Activated CD4-positive, CD25-positive, alpha-beta regulatory T cell treated with anti-CD3 and anti-CD28 coated beads, Interleukin-2, amount 50 U/mL, for 16 hours (primary cell): ENCODE results near the gene SLC25A11.
A peak's percentile ranks its signal among the peaks of the same experiment; 100 is the strongest.
"Not testable (repeated sequence)": the region's sequence is repeated elsewhere in the genome, so short reads cannot be mapped to it uniquely, and the experiment has no call there.

Experiments
- DNase-seq: peaks from one replicate; pipeline ENCODE4 v3.0.0-alpha.2; 2020; ENCODE audit warnings: low read depth, low spot score

Gene SLC25A11

DNA sequence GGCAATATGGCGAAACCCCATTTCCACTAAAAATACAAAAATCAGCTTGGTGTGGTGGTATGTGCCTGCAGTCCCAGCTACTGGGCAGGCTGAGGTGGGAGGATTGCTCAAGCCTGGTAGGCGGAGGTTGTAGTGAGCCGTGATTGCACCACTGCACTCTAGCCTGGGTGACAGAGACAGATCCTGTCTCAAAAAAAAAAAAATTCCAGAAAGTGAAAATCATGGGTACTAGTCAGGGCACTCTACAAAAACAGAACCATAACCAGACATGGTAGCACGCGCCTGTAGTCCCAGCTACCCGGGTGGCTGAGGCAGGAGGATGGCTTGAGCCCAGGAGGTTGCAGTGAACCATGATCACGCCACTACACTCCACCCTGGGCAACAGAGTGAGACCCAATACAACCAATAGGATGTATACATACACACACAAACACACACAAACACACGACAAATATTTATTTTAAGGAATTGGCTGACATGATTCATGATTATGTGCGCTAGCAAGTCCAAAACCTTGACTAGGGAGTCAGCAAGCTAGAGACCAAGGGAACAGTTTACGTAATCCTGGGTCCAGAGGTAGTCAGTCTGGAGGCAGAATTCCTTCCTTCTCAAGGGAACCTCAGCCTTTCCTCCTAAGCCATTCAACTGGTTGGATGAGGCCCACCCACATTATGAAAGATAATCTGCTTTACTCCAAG is 19.3 kb downstream of the SLC25A11 start:
- DNase-seq, result no peak

DNA sequence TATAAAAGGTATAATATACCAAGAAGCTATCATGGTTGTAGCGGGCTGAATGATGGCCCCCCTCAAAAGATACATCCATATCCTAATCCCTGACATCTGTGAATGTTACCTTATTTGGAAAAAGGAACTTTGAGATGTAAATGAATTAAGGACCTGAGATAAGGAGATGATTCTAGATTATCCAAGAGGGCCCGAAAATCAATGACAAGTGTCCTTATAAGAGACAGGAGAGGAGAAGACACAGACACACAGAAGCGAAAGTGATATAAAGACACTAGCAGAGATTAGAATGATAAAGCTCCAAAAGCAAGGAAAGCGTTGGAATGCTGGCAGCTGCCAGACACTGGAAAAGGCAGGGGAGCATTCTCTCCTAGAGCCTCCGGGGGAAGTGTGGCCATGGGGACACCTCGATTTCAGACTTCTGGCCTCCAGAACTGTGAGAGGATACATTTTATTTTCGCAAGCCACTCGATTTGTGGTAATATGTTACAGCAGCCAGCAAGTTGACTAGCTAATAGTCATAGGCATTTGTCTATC is 20.3 kb downstream of the SLC25A11 start:
- DNase-seq, result no peak

DNA sequence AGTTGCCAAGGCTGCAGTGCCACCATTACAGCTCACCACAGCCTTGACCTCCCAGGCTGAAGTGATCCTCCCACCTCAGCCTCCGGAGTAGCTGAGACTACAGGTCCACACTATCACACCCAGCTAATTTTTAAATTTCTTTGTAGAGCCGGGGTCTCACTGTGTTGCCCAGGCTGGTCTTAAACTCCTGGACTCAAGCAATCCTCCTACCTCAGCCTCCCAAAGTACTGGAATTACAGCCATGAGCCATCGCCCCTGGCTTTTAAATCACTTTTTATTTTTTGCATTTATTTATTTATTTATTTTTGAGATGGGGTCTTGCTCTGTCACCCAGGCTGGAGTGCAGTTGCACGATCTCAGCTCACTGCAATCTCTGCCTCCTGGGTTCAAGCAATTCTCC is 25.3 kb downstream of the SLC25A11 start:
- DNase-seq, result not testable (repeated sequence)

DNA sequence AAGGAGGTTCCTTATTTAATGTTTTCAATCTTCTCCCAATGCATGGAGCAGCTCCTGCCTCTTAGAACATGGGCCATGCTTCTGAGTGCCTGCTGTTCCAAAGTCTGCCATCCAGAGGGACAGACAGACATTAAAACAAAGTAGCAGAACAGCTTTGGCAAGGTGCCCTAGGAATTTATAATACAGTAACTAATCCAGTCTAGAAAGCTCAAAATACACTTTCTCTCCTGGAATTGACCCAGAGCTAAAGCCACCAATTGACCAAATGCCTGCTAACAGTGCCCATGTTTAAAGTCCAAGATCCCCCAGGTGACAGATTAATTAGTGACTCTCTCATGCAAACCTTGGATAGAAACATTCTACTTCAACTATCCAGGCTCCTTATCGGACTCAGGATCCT is 25.9 kb downstream of the SLC25A11 start:
- no peak for DNase-seq

DNA sequence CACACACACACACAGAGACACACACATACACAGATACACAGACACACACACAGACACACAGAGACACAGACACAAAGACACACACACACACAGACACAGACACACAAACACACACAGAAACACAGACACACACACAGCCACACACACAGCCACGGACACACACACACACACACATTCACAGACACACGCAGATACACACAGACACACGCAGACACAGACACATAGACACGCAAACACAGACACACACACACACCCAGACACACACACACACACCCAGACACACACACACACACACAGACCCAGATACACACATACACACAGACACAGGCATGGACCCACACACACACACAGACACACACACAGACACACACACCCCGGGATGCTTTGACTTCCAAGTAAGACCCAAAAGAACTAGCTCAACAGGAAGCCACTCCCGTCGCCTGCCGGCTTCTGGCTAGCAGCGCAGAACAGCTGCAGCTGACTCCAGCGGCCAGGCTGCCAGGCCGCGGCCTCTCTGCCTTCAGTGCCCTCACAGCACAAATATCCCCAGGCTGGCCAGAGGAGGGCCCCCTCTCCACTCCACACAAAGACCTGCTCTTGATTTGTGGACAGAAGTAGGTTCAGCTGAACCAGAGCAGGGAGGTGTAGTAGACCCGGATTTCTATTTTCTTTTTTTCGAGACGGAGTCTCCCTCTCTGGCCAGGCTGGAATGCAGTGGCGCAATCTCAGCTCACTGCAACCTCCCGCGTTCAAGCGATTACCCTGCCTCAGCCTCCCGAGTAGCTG is 30.9 kb downstream of the SLC25A11 start:
- DNase-seq, result peak; percentile 34

DNA sequence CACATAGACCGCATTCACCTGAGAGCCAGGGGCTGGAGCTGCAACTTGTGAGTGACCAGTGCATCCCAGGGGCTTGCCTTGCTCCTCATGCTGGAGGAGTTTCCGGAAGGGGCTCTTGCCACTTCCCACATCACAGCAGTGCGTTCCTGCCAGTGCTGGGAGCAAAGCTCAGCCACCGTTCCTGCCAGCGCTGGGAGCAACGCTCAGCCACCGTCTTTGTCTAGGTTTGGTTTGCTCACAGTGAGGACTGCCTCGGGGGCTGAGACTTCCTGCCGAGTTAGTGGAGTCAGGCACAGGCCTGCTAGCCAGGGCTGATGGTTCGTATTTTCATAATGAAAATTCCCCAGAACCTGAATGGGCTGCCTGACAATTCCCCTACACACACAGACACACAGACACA is 31.5 kb downstream of the SLC25A11 start:
- no peak for DNase-seq

DNA sequence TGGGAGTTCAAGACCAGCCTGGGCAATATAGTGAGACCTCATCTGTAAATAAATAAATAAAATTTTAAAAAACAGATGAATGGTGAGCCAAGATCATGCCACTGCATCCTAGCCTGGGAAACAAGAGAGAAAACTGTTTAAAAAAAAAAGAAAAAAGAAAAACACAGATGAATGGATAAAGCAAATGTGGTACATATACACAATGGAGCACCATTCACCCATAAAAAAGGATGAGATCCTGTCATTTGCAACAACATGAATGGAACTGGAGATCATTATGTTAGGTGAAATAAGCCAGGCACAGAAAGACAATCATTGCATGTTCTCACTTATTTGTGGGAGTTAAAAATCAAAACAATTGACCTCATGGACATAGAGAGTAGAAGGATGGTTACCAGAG is 33.2 kb downstream of the SLC25A11 start:
- not testable (repeated sequence) for DNase-seq

DNA sequence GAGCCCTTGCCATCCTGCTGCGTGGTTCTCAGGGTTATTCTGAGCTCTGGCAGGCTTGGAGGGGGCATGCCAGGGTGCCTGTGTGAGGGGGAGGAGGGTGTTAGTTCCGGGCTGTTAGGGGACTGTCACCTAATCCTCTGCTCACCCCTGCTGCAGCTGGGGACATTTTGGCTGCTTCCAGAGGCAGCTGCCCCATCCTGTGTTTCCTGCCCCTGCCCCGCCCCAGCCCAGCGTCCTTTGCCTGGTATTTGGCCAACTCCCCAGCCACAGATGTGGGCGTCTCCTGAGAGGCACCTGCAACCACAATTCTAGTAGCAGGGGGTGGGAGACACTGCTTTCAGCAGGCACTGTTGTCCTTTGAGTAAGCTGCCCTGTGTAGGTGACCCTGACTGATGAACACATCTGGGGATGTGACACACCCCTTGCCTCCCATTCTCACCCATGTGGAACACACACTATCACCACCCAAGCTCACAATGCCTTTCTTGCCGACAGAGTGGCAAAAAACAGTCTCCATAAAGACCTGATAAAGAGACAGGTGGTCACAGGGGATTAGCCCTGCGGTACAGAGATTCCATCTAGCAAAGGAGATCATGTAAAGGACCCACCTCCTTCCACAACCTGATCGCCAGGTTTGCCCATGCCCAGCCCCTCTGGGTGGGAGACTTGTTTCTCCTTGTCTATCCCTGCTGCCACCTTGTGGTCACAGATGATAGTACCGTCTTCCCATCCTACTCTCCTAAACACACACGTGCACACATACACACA is 36.6 kb downstream of the SLC25A11 start, which contains the start of gene CHRNE:
Gene CHRNE, minus strand, starts transcription at position 48 of the 768 bp plus-strand sequence. Its CDS starts 35 bp downstream, at position 13.
- peak; percentile 56 for DNase-seq

DNA sequence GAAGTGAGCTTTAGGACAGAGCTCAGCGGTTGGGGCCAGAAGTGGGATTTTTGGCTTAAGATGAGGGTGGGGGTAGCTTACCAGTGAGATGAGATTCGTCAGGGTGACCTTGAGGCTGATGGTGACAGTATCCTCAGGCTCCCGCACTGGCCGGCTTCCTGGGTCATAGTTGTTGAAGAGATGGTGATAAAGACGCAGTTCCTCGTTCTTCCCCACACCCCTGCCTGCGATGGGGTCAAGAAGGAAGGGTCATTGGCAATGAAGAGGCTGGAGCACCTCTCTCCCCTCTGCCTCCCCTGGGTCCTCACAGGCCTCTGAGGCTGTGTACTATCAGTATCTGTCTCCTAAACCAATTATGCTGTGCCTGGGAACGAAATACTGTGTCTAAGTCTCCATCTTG is 37.3 kb downstream of the SLC25A11 start:
- DNase-seq, result no peak

DNA sequence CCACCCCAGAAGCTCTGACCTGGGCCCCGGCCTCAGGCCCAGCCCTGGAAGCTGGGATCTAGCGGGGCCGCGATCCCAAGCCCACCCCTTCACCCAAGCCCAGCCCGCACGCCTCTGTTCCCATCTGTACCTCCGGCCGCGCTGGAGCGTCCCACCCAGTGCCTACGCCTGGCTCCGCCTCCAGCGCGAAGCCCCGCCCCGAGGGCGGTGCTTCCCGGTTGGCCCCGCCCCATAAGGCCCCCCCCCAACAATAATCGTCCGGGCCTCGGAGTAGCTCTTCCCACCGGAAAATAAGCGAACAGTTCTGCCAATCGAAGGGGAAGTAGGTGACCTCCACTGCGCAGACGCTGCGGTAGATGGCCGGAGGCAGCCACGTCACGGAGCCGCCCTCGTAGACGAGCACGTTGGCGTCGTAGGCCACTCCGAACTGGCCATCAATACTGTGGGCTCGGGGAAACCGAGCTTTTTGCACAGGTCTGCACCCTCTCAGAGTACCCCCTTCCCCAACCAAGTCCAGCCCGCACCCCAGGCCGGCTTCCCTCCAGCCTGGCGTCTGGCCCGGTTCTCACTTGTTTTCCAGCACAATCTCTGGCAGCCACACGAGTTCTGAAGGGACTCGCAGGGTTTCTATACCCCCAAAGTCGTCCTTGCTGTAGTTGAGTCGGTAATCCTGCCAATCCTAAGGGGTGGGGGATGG is 38.0 kb downstream of the SLC25A11 start:
- DNase-seq, result no peak

DNA sequence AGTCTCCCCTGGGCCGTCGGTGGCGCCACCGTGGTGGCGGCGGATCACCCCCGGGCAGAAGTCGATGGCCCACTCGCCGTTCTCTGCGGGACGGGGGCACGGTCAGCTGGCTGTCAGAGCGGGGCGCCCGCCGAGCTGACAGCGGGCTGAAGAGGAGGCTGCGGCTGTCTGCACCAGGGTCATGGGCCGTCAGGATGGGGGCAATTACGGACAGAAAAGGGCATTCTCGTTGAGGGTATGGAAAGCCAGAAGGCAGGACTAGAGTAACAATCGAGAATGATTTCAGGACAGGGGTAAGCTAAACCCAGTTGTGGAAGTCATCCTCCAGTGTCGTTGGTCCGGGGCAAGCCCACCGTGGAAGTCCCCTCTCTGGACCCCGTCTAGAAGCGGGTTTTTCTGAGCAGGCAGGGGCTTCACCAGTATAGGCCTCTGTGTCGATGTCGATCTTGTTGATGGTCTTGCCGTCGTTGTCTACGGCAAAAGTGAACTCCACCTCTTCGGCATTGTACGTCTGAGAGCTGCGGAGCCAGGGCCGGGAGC is 38.7 kb downstream of the SLC25A11 start:
- no peak for DNase-seq

DNA sequence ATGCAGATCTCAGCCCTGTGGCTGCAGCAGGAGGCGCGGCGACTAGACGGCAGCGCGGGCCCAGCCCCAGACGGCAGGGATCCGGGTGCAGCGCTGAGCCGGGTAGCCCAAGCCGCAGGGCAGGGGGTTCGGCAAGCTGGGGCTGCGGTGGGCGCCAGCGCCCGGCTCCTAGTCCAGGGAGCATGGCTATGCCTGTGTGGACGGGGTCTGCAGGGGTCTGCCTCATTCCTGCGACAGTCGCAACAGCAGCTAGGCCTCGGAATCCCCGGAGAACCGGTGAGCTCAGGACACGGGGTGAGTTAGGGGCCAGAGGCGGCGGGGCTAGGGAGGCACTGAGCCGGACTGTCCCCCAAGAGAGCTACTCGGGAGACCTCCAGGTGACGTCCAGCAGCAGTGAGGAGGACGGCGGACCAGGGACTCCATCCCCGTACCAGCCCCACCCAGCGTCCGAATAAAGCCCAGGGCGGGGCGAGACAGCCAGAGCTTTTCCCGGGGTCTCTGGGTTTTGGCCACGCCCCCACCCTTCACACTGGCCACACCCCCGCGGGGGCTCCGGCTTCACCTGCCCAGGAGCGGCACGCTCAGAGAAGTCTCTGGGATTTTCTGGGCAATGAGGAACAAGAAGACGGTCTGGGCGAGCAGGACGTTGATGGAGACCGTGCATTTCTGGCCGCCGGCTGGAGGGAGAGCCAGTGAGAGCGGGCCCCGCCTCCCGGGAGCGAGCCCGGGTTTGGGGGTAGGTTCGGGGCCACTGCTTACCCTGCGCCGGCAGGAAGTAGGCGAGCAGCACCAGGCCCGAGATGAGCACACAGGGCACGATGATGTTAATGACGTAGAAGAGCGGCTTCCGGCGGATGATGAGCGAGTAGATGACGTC is 39.4 kb downstream of the SLC25A11 start:
- DNase-seq, result peak; percentile 28

DNA sequence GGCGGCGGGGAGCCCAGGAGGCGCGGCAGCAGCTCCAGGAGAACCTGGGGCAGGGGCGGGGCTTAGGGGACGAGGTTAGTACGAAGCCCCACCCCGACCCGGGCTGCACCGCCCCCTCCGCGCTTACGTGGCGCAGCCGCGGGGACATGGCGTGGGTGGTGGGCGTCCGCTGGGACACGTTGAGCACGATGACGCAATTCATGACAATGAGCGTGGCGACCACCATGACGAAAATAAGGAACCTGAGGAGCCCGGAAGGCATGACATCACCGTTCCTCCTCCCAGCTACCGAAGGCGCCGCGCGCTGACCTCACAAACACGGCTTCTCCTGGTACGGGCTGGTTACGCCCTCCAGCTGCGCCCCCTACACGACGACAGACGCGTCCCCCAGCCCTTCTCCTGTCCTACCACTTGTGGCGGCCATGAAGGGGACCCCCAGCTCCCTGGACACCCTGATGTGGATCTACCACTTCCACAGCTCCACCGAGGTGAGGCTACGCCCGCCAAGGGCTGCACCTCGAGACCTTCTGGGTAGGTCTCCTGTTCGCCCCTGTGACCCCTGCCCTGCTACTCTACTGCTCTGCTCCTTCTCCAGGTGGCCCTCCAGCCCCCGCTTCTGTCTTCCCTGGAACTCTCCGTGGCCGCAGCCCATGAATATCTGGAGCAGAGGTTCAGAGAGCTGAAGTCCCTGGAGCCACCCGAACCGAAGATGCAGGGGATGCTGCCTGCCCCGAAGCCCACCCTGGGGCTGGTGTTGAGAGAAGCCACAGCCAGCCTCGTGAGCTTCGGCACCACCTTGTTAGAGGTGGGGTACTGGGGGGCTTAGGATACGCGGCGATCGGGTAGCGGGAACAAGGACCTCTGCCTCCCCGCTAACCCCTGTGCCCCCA is 40.3 kb downstream of the SLC25A11 start, which contains the start of gene C17orf107:
Gene C17orf107, plus strand, starts transcription at position 196 of the 890 bp plus-strand sequence. Its CDS starts 227 bp downstream, at position 423.
- DNase-seq, result peak; percentile 85

DNA sequence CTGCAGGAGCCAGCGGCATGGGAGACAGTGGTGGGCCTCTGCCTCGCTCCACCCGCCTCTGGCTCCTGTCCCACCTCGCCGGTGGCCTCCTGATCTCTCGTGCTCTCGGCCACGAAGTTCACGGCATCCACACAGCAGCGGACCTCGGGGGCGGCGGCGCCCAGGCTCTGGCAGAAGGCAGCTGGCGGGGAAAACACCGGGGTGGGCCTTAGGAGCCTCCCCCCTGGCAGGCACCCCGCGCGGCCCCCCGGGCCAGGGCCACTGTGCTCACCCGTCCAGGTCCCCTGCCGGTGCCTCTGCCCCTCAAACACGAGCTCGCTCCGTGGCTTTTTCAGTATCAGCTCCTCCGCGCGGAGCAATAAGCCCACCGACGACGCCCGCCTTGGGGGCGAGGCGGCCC is 40.9 kb downstream of the SLC25A11 start:
- no peak for DNase-seq

DNA sequence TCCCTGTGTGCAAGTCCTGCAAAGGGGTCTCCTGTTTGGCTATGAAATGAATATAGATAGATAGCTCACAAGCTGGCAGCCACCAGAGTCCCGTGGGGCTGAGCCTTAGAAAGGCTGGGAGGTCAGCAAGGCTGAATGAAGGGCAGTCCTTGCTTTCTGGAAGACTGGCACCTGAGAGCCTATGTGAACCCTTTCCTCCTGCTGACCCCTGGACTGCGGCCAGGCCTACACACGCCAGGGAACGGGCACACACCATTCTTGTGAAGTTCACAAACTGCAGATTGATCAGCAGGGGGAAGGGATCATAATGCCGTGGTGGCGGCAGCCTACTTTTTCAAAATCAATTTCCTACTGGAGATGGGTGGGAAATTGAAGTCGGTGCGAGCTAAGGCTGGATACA is 41.5 kb downstream of the SLC25A11 start:
- DNase-seq, result no peak

DNA sequence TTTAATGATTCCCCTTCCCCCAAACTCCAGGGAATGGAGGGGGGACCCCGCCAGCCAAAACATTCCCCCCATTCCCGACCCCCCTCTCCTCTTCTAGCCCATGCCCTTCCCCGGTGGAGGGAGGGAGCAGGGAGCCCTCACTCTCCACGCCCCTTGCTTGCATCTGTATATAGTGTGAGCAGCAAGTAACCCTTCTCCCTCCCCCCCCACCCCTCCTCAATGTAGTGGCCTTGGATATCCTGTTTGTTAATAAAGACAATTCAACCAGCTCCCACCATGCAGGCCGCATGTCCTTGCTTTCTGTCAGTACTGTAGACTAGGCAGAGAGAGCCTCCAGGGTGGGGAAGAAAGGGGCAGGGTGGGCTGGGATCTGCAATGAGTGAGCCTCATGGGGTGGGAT is 42.1 kb downstream of the SLC25A11 start:
- DNase-seq, result no peak

DNA sequence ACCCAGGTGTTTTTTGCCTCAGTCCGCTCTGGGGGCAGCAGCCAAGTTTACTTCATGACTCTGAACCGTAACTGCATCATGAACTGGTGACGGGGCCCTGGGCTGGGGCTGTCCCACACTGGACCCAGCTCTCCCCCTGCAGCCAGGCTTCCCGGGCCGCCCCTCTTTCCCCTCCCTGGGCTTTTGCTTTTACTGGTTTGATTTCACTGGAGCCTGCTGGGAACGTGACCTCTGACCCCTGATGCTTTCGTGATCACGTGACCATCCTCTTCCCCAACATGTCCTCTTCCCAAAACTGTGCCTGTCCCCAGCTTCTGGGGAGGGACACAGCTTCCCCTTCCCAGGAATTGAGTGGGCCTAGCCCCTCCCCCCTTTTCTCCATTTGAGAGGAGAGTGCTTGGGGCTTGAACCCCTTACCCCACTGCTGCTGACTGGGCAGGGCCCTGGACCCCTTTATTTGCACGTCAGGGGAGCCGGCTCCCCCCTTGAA is 42.6 kb downstream of the SLC25A11 start:
- no peak for DNase-seq

DNA sequence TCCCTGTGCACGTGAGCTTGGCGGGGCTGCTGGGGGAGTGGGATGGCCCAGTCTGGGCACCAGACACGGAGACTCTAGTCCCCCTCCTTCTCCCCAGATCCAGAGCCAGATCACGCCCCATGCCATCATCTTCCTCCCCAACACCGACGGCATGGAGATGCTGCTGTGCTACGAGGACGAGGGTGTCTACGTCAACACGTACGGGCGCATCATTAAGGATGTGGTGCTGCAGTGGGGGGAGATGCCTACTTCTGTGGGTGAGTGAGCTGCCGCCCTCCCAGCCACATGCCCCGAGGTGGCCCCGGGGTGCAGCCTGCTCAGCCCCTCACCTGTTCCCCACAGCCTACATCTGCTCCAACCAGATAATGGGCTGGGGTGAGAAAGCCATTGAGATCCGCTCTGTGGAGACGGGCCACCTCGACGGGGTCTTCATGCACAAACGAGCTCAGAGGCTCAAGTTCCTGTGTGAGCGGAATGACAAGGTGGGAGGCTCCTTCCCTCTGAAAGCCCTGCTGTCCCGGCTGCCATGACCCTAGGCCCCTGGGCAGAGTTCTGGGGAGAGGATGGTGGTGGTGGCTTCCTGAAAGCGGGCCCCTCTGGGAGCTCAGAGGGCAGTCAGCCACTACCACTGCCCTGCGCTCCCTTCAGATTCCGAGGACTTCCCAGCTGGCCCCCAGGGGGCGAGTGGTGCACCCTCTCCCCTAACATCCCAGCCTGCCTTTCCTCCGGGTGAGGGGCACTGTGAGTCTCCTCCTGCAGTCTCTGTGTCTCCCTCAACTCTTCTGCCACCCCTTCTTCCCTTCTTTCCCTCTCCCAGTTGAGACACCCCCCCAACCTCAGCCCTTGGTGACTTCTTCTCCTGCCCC is 43.3 kb downstream of the SLC25A11 start:
- DNase-seq, result no peak
